H1 (cell line): ENCODE measurements around the gene CCR9. TPM values are rescaled to one million over a fixed set of nuclear protein-coding genes. Genes with fewer than 3 reads are reported as not detected.

Source experiments
- ATF2 ChIP-seq: IDR thresholded peaks from 2 replicates; pipeline ENCODE4 v1.6.1; 2012; ENCODE audit warnings: low read length, inconsistent platforms
- BRCA1 ChIP-seq: IDR thresholded peaks from 2 replicates; pipeline ENCODE4 v1.6.1; 2012; ENCODE audit warnings: low read depth, low read length, improper control_type of control experiment
- CBX8 ChIP-seq: fragments of 300-800, 300-1000 bp; sonication (generic); IDR thresholded peaks from 2 replicates; pipeline ENCODE4 v1.7.1; 2016; ENCODE audit warnings: low read depth, low read length, borderline replicate concordance
- EP300 ChIP-seq, 2 experiments: IDR thresholded peaks; 1 replicate in 1 of 2; 2 replicates in 1 of 2; pipeline ENCODE4 v1.6.1; 2011 to 2012; ENCODE audit warnings: low read depth in 2 of 2, low read length in 2 of 2, mild to moderate bottlenecking in 2 of 2, borderline replicate concordance in 1 of 2, inconsistent platforms in 1 of 2, moderate library complexity in 1 of 2
- SIN3A ChIP-seq, 2 experiments: IDR thresholded peaks in 1 of 2; conservative IDR thresholded peaks in 1 of 2; 2 replicates each; pipeline ENCODE4 v1.6.1; 2011 to 2012; ENCODE audit warnings: low read length in 2 of 2, improper control_type of control experiment in 1 of 2, low read depth in 1 of 2, mild to moderate bottlenecking in 1 of 2
- SUZ12 ChIP-seq: fragments of 200-600 bp; sonication (generic); IDR thresholded peaks from 2 replicates; pipeline ENCODE4 v1.6.1; 2012; ENCODE audit warnings: mild to moderate bottlenecking, inconsistent platforms, low read length, moderate library complexity, mixed read lengths
- YY1 ChIP-seq: IDR thresholded peaks from 2 replicates; pipeline ENCODE4 v1.6.1; 2011; ENCODE audit warnings: low read depth, mild to moderate bottlenecking, low read length
- polyA plus RNA-seq, 7 experiments: library from polyadenylated mRNA; depleted of rRNA in 3 of 7; stranded (reverse) in 5 of 7; unstranded in 2 of 7; fragments of >200 nt in 5 of 7; fragments of 200-250 nt in 2 of 7; gene quantifications; 1 replicate in 5 of 7; 2 replicates in 1 of 7; 4 replicates in 1 of 7; pipeline versions ENCODE4 v1.2.1 to v1.2.3, GENCODE V29; 2011 to 2013; ENCODE audit warnings: missing spikeins in 2 of 7, mixed read lengths in 2 of 7
- total RNA-seq: library from RNA; stranded (reverse); fragmentation: NEBNext Ultra II Directional; extraction: Animal tissue kit (Norgen Biotek cat#: 25700); gene quantifications from 2 replicates; pipeline ENCODE4 v1.2.1, GENCODE V29; 2021

Gene CCR9
- total and polyA plus RNA-seq, 2 of the 8 experiments (the other 6 are each of a cell fraction or from before 2014, with no cell fraction given): not detected

GRCh38 chr3:45911511-45912226 lies 25.3 kb downstream of the CCR9 start (continued):
- TF ChIP-seq SUZ12: no peak
- TF ChIP-seq CBX8: no peak
- TF ChIP-seq SIN3A (conservative IDR thresholded peaks at IDR 0.05 in 1 of 2, IDR thresholded peaks at IDR 0.05 in 1 of 2; ENCODE audit: low read depth in 1 of 2, low read length in 2 of 2): no peak
- TF ChIP-seq BRCA1: no peak
- TF ChIP-seq YY1: no peak
- TF ChIP-seq EP300 (IDR thresholded peaks at IDR 0.05; ENCODE audit: borderline replicate concordance in 1 of 2, low read depth in 2 of 2, low read length in 2 of 2): no peak
- no peak for TF ChIP-seq ATF2
